ENCODE measurements around the gene CCDC92B. TPM values are rescaled to one million over a fixed set of nuclear protein-coding genes. Genes with fewer than 3 reads are reported as not detected.

Gene CCDC92B
- 0.11 and 0.39 TPM in 2 replicates for total RNA-seq

DNA sequence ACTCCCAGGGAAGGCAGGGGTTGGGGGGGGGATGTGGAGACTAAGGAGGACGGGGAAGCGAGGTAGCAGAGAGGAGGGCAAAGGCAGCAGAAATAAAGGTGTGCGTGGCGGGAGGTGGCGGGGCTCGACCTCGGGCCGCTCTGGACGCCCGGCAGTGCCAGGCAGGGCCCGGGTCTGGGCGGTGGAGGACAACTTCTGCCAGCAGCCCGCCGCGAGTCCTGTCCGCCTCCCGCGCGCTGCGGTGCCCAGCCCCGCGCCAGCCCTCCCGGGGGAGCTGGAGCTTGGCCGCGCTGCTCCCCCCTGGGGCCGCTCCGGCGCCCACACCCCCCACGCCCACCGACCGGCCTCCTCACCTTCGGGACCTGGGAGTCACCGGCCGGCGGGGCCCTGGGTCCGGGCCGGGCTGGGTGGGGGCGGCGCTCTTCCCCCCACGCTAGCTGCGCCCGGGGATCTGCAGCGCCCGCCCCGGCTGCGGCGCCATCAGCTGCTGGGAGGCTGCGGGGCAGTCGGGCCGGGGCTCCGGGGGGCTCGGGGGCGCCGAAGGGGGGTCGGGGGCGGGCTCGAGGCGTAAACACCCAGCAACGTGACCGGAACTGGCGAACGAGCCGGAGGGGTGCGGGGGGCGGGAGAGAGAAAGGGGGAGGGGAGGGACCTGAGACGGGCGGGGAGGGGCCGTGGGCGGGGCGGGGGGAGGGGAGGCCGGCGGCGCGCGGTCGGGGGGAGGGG lies at the start of gene CCDC92B:
Gene CCDC92B (minus strand): TSS at position 595 of the 726 bp plus-strand sequence. CDS start 14,507 bp downstream, outside the sequence.

DNA sequence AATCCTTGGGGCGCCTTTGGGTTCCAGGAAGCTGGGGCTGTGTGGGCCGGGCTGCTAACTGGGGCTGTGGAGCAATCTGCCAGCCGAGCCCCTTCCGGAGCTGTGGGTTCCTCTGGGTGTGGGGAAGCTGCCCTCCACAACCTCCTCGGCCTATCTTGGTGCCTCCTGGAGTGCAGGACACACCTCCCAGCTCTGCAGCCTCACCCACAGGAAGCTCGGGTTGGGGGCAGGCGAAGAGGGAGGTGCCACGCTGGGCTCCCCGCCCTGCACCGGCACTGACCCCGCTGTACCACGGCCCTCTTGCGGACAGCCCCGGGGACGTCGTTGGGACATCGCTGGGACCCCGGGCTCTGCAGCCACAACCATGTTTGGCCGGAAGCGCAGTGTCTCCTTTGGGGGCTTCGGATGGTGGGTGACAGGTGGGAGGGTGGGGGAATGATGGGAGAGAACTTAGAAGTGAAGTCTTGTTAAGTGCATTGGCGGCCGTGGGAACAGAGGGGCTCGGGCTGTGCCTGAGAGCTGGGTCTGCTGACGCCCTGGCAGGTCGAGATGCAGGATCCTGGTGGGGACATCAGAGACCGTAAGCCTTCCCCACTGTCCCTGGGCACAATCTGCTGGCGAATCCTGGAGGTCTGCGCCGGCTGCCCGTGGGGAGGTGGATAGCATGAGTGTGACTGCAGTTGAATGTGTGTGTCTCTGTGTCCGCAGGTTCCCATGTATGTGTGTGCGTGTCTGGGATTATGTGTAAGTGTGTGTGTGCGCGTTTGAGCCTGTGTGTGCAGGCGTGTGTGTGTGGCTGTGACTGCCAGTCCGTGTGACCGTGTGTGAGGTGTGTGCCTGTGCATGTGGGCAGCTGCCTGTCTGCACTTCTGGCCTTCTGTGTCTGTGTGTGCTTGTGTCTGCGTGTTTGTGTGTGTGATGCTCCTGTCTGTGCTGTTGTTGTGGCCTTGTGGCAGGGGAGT lies 47.0 kb upstream of the CCDC92B start, which contains the start of gene RAP1GAP2:
Gene RAP1GAP2 (plus strand): TSS at position 275 of the 962 bp plus-strand sequence. CDS start 90 bp downstream, at position 365.

DNA sequence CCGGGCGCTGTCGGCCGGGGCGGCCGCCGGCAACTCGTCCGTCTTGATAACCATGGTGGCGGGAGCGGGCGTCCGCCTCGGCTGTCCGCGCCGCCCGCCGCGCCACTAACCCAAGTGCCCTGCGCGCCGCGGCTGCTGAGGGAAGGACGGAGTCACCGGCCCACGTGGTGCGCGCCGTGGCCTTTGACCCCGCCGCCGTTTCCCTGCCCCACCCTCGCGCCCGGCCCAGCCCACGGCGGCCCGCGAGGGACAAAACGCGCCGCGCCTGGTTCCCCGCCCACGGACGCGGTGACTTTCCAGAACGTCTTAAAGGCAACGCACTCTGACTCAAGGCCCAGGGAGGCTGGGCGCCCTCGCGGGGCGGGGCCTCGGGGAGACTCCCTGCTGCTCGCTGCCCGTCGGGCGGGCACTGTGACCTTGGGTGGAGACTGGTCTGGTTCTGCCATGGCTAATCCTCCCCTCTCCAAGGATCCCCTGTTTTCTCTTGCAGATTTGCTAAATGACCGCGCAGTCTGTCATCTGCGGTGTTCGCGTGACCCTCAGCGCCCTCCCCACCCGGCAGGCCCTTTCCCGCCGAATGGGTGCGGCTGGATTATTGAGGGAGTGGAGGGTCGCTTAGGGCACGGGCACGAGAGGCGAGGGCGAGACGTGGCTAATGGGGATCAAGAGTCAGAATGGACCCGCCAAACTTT lies 37.7 kb downstream of the CCDC92B start, which contains the start of gene CLUH:
Gene CLUH (minus strand): TSS at position 157 of the 692 bp plus-strand sequence. CDS start 103 bp downstream, at position 54.

Small RNAs within 50 kb of the gene (small RNA-seq; reads per million reads assigned to genes)
- gene MIR1253: not detected
- gene MIR6776: not detected
- not detected for gene RN7SL608P
- not detected for gene hsa-mir-1253

Other genes starting within 250 kb of the CCDC92B start
- gene METTL16, start 237.8 kb downstream of the CCDC92B start, total RNA-seq: 11.0 and 13.2 TPM in 2 replicates
- gene PAFAH1B1, start 156.0 kb downstream of the CCDC92B start, total RNA-seq: 104 TPM in 2 replicates
- gene CLUH, start 37.9 kb downstream of the CCDC92B start, total RNA-seq: 37.6 and 41.6 TPM in 2 replicates
- gene RAP1GAP2, start 46.8 kb upstream of the CCDC92B start, total RNA-seq: 19.4 and 47.5 TPM in 2 replicates

Data from placental epithelial cell (primary cell).